GM21528 (cell line): Measurements from ENCODE around the gene RGS7.
"Not testable (repeated sequence)": the region's sequence is repeated elsewhere in the genome, so short reads cannot be mapped to it uniquely, and the experiment has no call there.

ENCODE experiments used
- ATAC-seq: cut with Tn5 transposase; IDR thresholded peaks from one replicate; pipeline ENCODE4 v1.9.1; 2021; ENCODE audit warnings: mild to moderate bottlenecking, moderate library complexity; ENCODE audit not compliant: unreplicated experiment, low FRiP score

Gene RGS7

DNA sequence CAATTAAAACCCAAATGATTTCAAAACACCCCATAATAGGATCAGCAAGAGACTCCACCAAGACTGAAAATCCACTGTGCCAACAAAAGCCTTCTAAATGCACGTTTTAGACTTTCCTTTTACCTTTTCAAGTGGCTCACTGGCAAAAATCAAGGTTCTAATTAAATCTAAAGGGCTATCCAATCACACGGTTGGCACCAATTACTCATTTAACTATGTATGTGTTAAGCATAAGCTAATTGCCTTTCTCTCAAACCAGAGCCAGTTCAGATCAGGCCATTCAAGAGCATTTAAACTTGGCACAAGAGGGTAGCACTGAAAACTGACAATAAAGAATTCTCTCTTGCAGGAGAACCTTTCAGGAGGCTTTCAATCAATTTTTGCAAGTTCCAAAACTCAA, 139.5 kb downstream of the RGS7 start:
- no peak for ATAC-seq

DNA sequence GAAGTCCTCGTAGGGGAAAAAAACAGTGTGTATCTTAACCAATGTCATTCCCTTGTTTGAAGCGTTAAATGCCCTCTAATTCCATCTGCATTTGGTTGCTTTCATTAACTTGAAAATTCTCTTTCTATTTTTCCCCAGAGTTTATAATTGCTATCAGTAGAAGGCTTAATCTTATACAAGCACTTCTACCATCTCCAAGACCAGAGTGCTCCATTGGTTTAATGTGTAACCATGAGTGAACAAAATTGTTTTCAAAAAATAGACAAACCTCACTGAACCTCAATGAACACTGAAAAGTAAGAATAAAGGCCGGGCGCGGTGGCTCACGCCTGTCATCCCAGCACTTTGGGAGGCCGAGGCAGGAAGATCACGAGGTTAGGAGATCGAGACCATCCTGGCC, 141.3 kb downstream of the RGS7 start:
- ATAC-seq, result no peak

DNA sequence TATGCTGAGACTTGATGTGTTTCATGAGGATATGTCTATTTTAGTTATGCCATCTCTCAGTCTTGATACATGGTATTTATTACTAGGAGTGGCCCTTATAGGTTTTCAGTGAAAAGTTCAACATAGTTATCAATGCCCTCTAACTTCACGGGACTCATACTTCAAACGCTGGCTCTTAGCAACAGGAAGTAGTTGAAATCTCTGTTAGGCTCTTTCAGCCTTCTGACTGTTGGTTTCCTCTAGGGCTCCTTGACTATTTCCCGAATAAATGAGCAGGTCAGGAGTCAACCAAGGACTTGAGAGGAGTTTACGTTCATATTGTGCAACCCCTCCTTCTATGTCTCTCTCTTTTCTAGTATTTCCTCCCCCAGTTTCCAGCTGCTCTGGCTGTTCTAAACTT, 141.8 kb downstream of the RGS7 start:
- ATAC-seq, result no peak

DNA sequence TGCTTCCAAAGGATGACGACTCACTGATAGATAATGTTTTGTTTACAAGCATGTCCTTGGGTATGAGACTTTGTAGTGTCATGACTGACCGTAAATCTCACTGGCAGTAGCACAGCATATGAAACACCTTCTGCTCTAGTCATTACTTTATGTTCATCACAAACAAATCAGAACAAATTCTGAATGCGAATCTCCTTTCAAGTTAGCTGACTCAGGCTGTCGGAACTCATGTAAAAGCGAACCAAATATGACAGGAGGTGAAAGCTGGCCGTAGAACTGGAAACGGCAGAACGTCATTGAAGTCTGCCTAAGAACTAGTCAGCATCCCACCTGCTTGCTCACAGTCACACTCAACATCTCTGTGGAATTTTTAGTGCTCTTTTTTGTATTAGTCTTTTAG, 143.9 kb downstream of the RGS7 start:
- no peak for ATAC-seq

DNA sequence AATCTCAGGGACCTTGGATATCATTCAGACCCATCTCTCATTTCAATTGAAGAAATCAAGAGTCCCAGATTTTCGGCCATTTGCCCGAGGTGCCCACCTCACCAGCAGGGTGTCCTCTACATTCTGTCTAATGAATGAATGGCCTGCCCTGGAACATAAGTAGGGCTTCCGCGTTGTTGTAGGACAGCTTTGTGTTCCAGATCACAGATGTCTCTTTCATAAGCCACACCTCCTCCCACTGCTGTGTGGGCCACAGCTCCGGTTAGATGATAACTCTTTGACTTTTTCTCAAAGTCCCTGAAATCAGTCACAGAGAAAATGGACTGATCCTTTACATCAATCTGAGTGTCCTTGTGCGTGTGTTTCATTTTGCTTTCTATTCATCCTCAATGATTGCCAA, 144.4 kb downstream of the RGS7 start:
- no peak for ATAC-seq

DNA sequence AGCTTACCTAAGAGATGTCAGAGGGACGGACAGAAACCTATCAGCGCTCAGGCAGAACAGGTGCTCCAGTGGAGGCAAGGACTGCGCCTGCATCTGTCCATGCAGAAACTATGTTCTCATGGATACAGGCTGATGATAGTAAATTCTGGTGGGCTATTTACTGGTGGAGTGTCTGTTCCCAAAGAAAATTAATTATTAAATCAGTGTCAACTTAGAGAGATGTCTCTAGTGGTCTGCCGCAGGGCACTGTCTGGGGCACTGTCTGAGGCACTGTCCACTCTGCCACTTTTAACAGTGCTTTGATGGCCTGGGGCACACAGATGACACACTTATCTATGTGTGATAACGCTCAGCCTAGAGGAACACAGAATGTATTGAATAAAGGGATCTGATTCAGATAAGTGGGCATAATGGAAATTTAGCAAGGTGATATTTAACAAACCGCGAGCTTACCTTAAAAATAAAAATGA, 148.1 kb downstream of the RGS7 start:
- ATAC-seq, result no peak

DNA sequence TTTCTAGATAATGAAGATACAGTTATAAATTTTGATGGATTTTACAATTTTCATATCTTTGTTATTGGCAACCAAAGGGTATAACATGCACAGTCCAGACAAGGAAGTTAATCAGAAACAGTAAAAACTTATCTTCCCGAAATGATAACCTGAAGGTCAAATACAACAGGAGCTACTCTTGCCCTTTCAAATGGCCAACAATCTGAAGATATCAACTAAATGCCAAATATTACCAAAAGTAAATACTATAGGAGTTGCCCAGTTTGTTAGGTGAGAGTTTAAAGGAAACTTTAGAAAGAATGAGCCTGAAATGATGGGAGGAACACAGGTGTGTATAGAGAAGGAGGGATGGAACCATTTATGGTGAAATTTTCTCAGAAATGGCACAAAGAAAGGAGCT, 153.2 kb downstream of the RGS7 start:
- ATAC-seq, result no peak

DNA sequence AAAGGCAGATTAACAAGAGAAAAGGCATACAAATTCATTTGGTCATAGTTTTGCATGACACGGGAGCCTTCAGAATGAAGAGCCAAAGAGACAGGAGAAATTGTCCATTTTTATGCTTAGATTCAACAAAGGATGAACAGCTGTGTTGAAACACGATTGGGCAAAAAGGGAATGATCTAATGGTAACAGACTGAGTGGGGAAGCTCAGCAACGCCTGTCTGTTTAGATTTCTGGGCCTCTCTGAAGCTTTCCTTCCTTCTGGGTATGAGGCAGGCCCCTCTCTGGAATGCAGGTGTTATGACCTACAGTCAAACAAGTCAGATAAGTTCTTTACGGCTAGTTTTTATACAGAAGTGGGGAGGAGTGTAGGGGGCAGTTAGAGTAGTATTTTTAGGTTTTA, 154.6 kb downstream of the RGS7 start:
- ATAC-seq, result no peak

DNA sequence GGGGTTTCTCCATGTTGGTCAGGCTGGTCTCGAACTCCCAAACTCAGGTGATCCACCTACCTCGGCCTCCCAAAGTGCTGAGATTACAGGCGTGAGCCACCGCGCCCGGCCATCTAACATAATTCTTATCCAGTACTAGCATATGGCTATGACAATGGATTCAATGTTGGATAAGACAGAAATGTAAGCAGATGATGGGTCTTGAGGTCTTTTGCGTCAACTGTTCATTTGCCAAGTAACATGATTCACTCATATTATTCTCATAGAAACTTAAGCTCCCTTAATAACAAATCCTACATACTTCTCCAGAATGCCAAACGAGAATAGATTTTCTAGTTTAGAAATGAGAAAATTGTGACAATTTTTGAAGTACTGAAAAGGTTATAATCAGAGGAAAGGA, 170.3 kb downstream of the RGS7 start:
- no peak for ATAC-seq

DNA sequence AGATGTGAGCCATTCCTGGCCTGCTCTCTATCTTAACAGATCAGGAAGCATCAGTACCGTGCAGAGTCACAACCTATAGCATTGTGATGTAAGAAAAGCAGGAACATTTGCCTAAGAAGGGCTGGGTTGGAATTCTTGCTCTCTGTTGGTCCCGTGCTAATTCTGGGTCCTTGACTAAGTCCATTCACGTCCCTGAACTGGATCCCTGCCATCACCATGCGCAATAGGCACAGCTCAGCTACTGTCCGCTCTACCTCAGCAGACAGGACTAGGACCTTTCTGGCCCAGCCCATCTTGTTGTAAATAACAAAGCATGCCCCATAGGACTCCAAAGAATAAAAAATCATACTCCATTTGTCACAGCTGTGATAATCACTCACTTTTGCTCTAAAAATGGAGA, 175.0 kb downstream of the RGS7 start:
- ATAC-seq, result no peak

DNA sequence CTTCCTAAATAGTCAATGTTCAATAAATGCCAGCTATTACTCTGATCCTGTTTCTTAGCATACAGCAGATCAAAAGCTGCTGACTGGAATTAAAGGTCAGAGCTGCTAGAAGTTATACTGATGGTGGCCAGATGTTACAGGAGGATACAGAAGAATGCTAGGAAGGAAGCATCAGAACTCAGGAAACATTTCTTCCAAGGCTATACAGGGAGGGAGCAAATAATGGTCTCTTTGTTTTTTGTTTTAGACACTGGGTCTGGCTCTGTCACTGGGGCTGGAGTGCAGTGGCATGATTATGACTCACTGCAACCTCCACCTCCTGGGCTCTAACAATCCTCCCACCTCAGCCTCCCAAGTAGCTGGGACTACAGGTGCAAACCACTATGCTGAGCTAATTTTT, 175.5 kb downstream of the RGS7 start:
- ATAC-seq, result no peak

DNA sequence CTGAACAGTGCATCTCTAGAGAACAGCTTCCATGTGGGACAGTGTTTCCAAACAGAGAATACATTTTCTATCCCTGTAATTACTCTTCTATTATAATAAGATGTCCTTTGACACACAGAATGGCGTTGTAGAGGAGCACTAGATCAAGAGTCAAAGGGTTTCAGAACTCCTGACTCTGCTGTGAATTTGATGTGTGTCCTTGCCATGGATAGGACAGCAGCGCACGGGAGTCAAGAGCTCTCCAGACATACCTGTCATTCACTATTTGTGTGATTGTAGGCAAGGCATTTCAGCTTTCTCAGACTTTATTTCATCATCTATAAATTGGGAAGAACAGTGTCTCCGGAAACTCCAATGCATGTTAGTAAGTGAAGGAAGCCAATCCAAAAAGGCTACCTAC, 176.4 kb downstream of the RGS7 start:
- ATAC-seq, result no peak

DNA sequence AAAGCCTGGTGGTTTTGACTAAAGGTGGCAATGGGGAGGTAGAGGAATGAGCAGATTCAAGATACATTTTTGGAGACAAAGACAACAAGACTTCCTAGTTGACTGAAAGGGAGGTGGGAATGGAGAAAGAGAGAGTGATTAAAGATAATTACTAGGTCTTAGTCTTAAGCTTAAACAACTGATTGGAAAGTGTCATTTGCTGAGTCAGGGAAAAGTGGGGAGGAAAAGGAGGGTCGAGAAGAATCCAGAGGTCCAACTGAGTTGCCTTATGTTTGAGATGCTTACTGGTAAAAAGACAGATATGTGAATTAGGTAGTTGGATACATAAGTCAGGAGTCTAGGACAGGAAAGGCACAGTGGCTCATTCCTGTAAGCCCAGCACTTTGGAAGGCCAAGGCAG, 179.3 kb downstream of the RGS7 start:
- no peak for ATAC-seq

DNA sequence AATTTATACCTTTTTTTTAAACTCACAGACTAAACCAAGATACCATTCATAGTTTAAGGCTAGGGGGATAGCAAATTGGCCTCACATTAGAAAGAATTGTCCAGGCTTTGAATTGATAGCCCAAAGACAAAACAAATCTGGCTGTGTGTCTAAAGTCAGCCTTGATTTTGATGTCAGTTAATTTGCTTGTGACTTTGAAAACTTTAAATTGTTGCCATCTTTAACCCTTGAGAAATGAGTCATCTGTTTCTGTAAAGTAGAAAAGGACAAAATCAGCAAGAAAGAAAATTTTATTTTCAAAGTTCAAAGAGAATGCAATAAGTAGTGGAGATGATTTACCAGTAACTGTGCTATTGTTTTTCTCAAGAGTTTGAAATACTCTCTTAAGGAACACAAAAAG, 184.5 kb downstream of the RGS7 start:
- ATAC-seq, result no peak

DNA sequence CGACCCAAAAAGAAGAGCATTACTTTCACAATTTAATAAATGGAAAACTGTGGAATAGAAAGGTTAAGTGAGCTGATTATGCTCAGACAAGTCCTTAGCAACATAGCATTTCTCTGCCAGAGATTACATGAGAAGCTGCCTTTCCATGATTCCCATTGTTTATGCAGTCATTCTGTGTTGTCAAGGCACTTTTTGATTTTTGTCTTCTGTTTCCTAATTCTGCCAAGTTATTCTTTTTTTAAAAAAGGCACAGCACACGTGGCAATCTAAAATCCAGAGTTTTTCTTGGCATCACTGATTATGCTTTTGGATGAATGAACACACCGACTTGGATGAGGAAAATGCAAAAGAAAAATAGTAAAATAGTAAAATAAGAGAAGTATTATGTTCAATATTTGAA, 185.0 kb downstream of the RGS7 start:
- no peak for ATAC-seq

DNA sequence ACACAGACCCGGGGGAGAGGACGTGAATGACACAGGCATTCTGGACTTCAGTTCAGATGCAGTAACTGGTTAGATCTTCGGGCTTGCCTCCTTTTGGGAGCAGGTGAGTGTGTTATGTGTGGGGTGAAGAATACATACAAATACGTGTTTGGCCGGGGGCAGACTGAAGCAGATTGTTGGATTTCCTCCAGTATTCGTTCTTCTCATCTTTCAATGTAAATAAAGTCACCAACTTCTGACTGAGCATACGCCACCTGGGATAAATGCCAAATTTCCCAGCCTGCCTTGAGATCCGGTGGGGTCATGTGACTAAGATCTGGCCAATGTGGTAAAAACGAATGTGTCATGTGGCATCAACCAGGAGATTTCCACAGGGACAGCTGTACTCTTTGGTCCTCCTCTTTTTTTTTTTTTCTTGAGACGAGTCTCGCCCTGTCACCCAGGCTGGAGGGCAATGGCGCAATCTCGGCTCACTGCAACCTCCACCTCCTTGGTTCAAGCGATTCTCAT, 189.8 kb downstream of the RGS7 start:
- no peak for ATAC-seq

DNA sequence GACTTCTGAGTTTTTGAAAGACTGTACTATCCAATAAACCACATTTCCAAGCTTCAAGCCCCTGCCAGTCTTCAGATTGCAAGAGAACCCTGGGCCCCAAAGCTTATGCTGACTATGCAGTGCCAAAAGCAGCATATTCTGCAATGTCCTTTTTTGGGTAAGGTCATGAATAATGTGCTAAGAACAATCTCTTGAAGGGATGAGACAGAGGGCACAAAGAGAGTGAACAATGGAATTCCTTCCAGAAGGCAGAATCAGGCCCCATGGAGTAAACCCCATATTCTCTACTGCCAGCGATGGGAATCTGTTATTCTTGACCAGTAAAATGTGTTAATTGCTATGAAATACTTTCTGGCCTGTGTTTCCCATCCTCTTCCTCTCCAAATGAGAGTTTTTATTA, 190.4 kb downstream of the RGS7 start:
- ATAC-seq, result no peak

DNA sequence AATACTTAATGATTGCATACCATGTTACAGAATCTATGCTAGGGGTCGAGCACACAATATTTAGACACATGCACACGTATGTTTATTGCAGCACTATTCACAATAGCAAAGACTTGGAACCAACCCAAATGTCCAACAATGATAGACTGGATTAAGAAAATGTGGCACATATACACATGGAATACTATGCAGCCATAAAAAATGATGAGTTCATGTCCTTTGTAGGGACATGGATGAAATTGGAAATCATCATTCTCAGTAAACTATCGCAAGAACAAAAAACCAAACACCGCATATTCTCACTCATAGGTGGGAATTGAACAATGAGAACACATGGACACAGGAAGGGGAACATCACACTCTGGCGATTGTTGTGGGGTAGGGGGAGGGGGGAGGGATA, 191.7 kb downstream of the RGS7 start:
- not testable (repeated sequence) for ATAC-seq

DNA sequence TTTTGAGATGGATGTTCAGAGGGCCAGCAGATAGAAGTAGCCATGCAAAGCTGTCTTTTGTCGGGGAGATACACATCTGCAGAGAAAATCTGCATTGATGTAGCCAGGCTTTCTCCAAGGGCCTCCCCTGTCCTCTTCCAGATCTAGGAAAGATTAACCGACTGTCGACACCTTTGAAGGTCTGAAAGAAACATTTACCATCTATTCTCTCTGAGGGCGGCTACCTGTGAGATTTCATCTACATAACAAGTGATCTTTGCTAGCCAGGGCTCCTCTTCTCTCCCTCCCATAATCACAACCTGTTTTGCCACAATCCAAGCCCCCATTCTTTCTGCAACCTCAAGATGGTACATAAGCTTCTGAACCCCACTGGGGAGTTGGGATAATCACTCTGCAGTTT, 193.6 kb downstream of the RGS7 start:
- no peak for ATAC-seq

DNA sequence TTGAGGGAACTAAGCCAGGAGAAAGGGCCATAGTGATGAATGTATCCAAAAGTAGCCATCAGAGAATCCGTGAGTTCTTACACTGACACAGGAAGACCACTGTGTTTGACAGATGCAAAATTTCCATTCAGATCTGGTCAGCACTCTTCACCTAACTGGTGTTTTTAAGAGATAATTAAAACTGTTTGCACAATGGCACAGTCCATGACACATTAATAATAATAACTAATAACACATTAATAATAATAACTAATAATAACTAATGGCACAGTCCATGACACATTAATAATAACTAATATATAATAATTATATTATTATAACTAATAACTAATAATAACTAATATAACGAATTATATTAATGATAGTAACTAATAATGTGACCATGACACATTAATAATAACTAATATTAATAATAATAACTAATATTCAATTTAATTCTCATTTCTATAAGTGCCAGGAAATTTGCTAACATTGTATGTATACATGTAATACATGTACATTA, 195.8 kb downstream of the RGS7 start:
- no peak for ATAC-seq

DNA sequence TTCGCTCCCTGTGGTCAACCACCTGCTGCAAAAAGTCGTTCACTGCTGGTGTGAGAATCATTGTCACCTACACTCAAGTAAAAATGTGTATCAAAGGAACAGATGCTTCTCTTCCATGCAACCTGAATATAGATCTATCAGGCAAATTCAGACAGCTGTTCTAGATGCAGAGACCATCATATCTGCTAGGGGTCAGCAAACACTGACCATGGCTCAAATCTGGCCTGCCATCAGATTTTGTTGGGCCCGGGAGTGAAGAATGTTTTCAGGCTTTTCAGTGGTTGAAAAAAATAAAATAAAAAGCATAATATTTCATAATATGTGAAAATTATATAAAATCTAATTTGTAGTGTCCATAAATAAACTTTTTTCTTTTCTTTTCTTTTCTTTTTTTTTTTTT, 199.6 kb downstream of the RGS7 start:
- ATAC-seq, result no peak

DNA sequence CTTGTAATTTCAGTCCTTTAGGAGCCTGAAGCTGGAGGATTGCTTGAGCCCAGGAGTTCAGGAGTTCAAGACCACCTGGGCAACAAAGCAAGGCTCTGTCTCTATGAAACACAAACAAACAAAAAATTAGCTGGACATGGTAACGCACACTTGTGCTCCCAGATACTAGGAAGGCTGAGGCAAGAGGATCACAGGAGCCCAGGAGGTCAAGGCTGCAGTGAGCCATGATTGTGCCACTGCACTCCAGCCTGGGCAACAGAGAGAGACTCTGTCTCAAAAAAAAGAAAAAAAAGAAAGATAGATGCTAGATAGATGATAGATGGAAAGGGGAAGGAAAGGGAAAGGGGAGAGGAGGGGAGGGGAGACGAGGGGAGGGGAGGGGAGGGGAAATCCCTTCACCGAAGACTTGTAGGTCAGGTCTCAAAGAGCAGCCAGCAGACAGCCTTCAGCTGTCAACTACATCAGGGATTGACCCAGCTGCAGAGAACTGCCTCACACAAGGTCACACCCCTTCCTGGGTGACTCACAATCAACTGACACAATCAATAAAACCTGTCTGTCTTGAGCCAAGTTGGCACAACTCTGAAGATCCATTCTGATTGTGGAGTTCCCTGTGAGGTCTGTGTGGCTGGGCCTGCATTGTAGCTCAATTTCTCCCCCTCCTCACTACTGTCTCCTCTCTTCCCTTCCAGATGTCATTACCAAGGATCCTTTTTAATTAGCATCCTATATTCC, 200.6 kb downstream of the RGS7 start:
- no peak for ATAC-seq

DNA sequence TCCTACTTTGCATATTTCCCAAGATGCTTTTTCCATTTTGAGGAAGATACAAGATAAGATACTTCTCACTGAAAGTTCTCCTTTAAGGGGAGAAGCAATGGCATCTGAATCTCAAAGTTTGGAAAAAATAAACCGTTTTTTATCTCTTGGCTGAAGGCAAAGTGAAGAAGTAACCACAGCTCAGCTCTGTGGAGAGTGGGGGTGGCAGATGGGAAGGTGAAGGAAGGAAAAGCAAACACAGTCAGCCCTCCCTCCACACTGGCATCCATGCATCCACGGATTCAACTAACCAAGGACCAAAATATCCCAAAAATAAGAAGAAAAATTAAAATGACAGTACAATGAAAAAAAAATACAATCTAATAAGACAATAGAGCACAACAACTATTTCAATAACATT, 211.1 kb downstream of the RGS7 start:
- ATAC-seq, result no peak
